Vagina (tissue), 2 donors: Measurements from ENCODE around the gene FOXA3. TPM values are rescaled to one million over a fixed set of nuclear protein-coding genes. Genes with fewer than 3 reads are reported as not detected.
"Not testable (repeated sequence)": the region's sequence is repeated elsewhere in the genome, so short reads cannot be mapped to it uniquely, and the experiment has no call there.

Experiments used
- DNase-seq, 2 donors: peaks; one replicate each; pipeline ENCODE4 v3.0.0-alpha.2; 2017; ENCODE audit errors: extremely low spot score in 2 of 2
- H3K27ac ChIP-seq: fragments of 200-600 bp; sonication (generic); one replicate; pipeline ENCODE4 v1.5.1; 2019
- H3K27me3 ChIP-seq: fragments of 200-600 bp; sonication (generic); one replicate; pipeline ENCODE4 v1.5.1; 2019
- H3K36me3 ChIP-seq, 2 donors: fragments of 200-600 bp; sonication (generic); one replicate each; pipeline ENCODE4 v1.5.1; 2017 to 2019
- H3K4me1 ChIP-seq: fragments of 200-600 bp; sonication (generic); one replicate; pipeline ENCODE4 v1.5.1; 2019
- H3K4me3 ChIP-seq, 2 donors: fragments of 200-600 bp; sonication (generic); 1 replicate in 1 of 2; 2 replicates in 1 of 2; pipeline ENCODE4 v1.5.1; 2016 to 2019
- H3K9me3 ChIP-seq: fragments of 200-600 bp; sonication (generic); one replicate; pipeline ENCODE4 v1.5.1; 2019
- POLR2A ChIP-seq, 2 donors: fragments of 450-650 bp; IDR thresholded peaks; one replicate each; pipeline ENCODE4 v1.6.1; 2017; ENCODE audit warnings: antibody characterized with exemption in 2 of 2, mild to moderate bottlenecking in 2 of 2, moderate library complexity in 2 of 2
- POLR2AphosphoS5 ChIP-seq, 2 donors: sonication (generic); formaldehyde crosslinking; IDR thresholded peaks; one replicate each; pipeline ENCODE4 v1.9.0; 2017; ENCODE audit warnings: antibody characterized with exemption in 2 of 2, mild to moderate bottlenecking in 2 of 2, low read depth in 1 of 2; ENCODE audit not compliant: insufficient read depth in 1 of 2
- intact Hi-C: fragments of 100-400 bp; cut with DNase I; formaldehyde crosslinking; loops from one replicate; pipeline ENCODE4 v1.15.1; 2023
- total RNA-seq: library from RNA; depleted of rRNA; stranded (reverse); fragments of >200 nt; gene quantifications from one replicate; pipeline ENCODE4 v1.2.3, GENCODE V29; 2016
- TF ChIP-seq, protein P1 (sequence below), 3 experiments: fragments of 450-650 bp in 2 of 3; fragments of 200-600 bp in 1 of 3; sonication (generic) in 1 of 3; IDR thresholded peaks; one replicate each; pipeline ENCODE4 v1.5.1; 2017 to 2019; ENCODE audit warnings: antibody characterized with exemption in 3 of 3, mild to moderate bottlenecking in 2 of 3, moderate library complexity in 2 of 3

The FOXA3 gene
- total RNA-seq, 1 donor from 2014 or later: not detected

GRCh38 chr19:45864629-45865082 lies 530 bp downstream of the FOXA3 start:
- Histone ChIP-seq H3K27ac (no peak overlapping the region), H3K4me3 (peak overlapping the region; percentile 96 to 98), H3K27me3 (peaks cover 10% of the 10 kb centered on the region), H3K36me3 (no peaks in the 10 kb centered on the region), H3K4me1 (peaks cover 33% of the 10 kb centered on the region), H3K9me3 (no peaks in the 10 kb centered on the region)
- no peak for DNase-seq
- TF ChIP-seq POLR2A (IDR thresholded peaks at IDR 0.05): no peak
- TF ChIP-seq POLR2AphosphoS5 (IDR thresholded peaks at IDR 0.05; ENCODE audit: insufficient read depth in 1 of 2, low read depth in 1 of 2): no peak
- intact Hi-C loops: no loop called here

- Histone ChIP-seq H3K27ac (no peak overlapping the region), H3K9me3 (no peaks in the 10 kb centered on the region), H3K36me3 (no peaks in the 10 kb centered on the region), H3K4me3 (no peak overlapping the region), H3K4me1 (peaks cover 33% of the 10 kb centered on the region), H3K27me3 (peaks cover 10% of the 10 kb centered on the region)
- peak in 1 of 2 donors; percentile 78 for DNase-seq
- TF ChIP-seq, protein P1, sequence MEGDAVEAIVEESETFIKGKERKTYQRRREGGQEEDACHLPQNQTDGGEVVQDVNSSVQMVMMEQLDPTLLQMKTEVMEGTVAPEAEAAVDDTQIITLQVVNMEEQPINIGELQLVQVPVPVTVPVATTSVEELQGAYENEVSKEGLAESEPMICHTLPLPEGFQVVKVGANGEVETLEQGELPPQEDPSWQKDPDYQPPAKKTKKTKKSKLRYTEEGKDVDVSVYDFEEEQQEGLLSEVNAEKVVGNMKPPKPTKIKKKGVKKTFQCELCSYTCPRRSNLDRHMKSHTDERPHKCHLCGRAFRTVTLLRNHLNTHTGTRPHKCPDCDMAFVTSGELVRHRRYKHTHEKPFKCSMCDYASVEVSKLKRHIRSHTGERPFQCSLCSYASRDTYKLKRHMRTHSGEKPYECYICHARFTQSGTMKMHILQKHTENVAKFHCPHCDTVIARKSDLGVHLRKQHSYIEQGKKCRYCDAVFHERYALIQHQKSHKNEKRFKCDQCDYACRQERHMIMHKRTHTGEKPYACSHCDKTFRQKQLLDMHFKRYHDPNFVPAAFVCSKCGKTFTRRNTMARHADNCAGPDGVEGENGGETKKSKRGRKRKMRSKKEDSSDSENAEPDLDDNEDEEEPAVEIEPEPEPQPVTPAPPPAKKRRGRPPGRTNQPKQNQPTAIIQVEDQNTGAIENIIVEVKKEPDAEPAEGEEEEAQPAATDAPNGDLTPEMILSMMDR (IDR thresholded peaks at IDR 0.05): no peak
- TF ChIP-seq POLR2AphosphoS5 (IDR thresholded peaks at IDR 0.05; ENCODE audit: insufficient read depth in 1 of 2, low read depth in 1 of 2): no peak
- no peak for TF ChIP-seq POLR2A (IDR thresholded peaks at IDR 0.05)
- intact Hi-C loops: no loop called here
Measured at GRCh38 chr19:45865269-45865948, 1.3 kb downstream of the FOXA3 start.

- no peak overlapping the region for H3K27ac ChIP-seq
- no peaks in the 10 kb centered on the region for H3K9me3 ChIP-seq
- H3K4me1 ChIP-seq: peaks cover 22% of the 10 kb centered on the region
- no peak for DNase-seq
- H3K36me3 ChIP-seq: no peaks in the 10 kb centered on the region
- TF ChIP-seq POLR2AphosphoS5 (IDR thresholded peaks at IDR 0.05; ENCODE audit: insufficient read depth in 1 of 2, low read depth in 1 of 2): no peak
- peaks cover 10% of the 10 kb centered on the region for H3K27me3 ChIP-seq
- intact Hi-C loops: no loop called here
- H3K4me3 ChIP-seq: no peak overlapping the region
Measured at GRCh38 chr19:45866400-45867176, 2.5 kb downstream of the FOXA3 start.

DNA sequence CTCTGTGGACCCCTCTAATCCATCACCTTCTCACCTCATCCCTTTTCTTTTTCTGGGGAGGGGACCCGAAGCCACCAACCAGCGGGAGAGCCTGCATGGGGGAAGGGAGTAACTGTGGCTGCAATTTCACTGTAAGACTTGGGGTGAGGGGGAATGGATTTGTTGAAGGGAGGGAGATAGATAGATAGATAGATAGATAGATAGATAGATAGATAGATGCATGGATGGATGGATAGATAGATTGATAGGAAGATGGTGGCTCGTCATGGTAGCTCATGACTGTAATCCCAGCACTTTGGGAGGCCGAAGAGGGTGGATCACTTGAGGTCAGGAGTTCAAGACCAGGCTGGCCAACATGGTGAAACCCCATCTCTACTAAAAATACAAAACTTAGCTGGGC lies 3.1 kb downstream of the FOXA3 start:
- intact Hi-C loops, H3K9me3 ChIP-seq: not testable (repeated sequence)

DNA sequence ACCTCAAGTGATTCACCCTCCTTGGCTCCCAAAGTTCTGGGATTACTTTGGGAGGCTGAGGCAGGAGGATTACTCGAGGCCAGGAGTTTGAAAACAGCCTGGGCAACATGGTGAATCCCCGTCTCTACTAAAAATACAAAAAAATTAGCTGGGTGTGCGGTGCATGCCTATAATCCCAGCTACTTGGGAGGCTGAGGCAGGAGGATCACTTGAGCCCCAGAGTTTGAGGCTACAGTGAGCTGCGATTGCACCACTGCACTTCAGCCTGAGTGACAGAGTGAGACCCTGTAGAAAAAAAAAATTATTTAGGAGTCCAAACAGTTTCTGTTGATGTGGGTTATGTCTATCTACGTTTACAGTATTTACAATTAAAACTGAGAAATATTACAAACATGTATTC lies 6.7 kb downstream of the FOXA3 start:
- Histone ChIP-seq H3K4me1 (no peaks in the 10 kb centered on the region), H3K27ac (no peak overlapping the region), H3K36me3 (no peaks in the 10 kb centered on the region), H3K4me3 (no peak overlapping the region), H3K9me3 (no peaks in the 10 kb centered on the region), H3K27me3 (no peaks in the 10 kb centered on the region)
- no peak for DNase-seq
- TF ChIP-seq POLR2AphosphoS5 (IDR thresholded peaks at IDR 0.05; ENCODE audit: insufficient read depth in 1 of 2, low read depth in 1 of 2): no peak
- intact Hi-C loops: loop anchor here (10.0 kb wide), 1 partner anchor 144 kb away; no protein-coding TSS in a partner anchor

More for the DNA sequence above, 3.1 kb downstream of the FOXA3 start:
- not testable (repeated sequence) for DNase-seq, H3K27ac ChIP-seq, H3K4me3 ChIP-seq, H3K36me3 ChIP-seq
- peaks cover 16% of the 10 kb centered on the region for H3K4me1 ChIP-seq
- peaks cover 10% of the 10 kb centered on the region for H3K27me3 ChIP-seq

DNA sequence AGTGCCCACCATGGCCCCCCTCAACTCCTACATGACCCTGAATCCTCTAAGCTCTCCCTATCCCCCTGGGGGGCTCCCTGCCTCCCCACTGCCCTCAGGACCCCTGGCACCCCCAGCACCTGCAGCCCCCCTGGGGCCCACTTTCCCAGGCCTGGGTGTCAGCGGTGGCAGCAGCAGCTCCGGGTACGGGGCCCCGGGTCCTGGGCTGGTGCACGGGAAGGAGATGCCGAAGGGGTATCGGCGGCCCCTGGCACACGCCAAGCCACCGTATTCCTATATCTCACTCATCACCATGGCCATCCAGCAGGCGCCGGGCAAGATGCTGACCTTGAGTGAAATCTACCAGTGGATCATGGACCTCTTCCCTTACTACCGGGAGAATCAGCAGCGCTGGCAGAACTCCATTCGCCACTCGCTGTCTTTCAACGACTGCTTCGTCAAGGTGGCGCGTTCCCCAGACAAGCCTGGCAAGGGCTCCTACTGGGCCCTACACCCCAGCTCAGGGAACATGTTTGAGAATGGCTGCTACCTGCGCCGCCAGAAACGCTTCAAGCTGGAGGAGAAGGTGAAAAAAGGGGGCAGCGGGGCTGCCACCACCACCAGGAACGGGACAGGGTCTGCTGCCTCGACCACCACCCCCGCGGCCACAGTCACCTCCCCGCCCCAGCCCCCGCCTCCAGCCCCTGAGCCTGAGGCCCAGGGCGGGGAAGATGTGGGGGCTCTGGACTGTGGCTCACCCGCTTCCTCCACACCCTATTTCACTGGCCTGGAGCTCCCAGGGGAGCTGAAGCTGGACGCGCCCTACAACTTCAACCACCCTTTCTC lies 8.2 kb downstream of the FOXA3 start:
- Histone ChIP-seq H3K27ac (no peak overlapping the region), H3K4me3 (no peak overlapping the region), H3K9me3 (no peaks in the 10 kb centered on the region), H3K36me3 (no peaks in the 10 kb centered on the region), H3K27me3 (no peaks in the 10 kb centered on the region), H3K4me1 (peaks cover 11% of the 10 kb centered on the region)
- DNase-seq: no peak
- intact Hi-C loops: loop anchor here (10.0 kb wide), 1 partner anchor 142 kb away; no protein-coding TSS in a partner anchor
- TF ChIP-seq, protein P1 (IDR thresholded peaks at IDR 0.05): no peak
- TF ChIP-seq POLR2A (IDR thresholded peaks at IDR 0.05) (no peak), POLR2AphosphoS5 (IDR thresholded peaks at IDR 0.05; ENCODE audit: insufficient read depth in 1 of 2, low read depth in 1 of 2) (no peak)
